Measurements from ENCODE around the gene NCOA3.

Gene NCOA3

DNA sequence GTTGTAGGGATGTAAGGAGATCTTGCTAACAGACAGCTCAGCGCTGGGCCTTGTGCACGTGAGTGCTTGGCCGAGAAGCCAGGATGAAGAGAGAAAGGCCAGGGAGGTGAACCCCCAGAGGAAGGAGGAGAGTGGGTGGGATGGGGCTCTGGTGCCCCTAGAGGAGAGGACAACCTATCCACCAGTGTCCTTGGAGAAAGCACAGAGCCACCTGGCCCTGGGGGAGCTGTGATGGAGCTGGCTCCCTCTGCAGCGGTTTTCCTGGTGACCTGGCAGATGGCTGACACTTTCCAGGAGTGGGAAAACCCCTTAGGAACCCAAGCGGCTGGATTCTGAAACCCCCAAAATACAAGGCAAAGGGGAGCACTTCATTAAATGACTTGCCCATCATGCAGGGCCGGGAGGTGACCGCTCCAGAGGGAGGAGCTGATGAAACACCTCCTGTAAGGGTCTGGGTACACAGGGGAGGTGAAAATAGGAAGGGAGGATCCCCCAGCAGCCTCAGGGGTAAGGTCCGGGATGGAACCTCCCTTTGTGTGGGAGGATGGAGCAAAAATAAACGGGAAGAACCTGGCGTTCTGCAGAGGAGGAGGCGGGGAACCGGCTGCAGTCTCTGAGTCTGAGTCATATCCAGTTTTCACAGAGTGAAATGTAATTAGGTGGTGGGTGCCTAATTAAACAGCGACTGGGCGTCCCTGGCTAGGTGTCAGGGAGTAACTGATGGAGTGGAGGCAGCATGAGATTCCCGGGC, 203.2 kb downstream of the NCOA3 start:
- Histone ChIP-seq H3F3A (ENCODE audit: control insufficient read depth, insufficient read depth) (no peaks in the 10 kb centered on the region), H3K27me3 (ENCODE audit: control insufficient read depth, low read length) (peaks cover 10% of the 10 kb centered on the region), H3K9me3 (ENCODE audit: control insufficient read depth, insufficient read depth, low read length) (no peaks in the 10 kb centered on the region), H3K27ac (ENCODE audit: low read depth, low read length) (no peak overlapping the region), H3K4me2 (ENCODE audit: low read length) (no peak overlapping the region), H3K36me3 (ENCODE audit: control insufficient read depth, low read length) (no peaks in the 10 kb centered on the region), H3K4me3 (ENCODE audit: low read length) (no peak overlapping the region), H3K4me1 (ENCODE audit: control insufficient read depth, low read length) (no peaks in the 10 kb centered on the region), H3K79me2 (ENCODE audit: control insufficient read depth, low read length) (no peaks in the 10 kb centered on the region), H4K20me1 (ENCODE audit: control insufficient read depth, insufficient read depth, low read depth, low read length) (no peaks in the 10 kb centered on the region; the same call in 1 of the 2 replicates), H3K9me2 (replicated peaks; ENCODE audit: control insufficient read depth, low read length) (no peaks in the 10 kb centered on the region)
- no peak for TF ChIP-seq EZH2phosphoT487 (IDR thresholded peaks at IDR 0.05; ENCODE audit: borderline replicate concordance, low read length)
- TF ChIP-seq, protein P1, sequence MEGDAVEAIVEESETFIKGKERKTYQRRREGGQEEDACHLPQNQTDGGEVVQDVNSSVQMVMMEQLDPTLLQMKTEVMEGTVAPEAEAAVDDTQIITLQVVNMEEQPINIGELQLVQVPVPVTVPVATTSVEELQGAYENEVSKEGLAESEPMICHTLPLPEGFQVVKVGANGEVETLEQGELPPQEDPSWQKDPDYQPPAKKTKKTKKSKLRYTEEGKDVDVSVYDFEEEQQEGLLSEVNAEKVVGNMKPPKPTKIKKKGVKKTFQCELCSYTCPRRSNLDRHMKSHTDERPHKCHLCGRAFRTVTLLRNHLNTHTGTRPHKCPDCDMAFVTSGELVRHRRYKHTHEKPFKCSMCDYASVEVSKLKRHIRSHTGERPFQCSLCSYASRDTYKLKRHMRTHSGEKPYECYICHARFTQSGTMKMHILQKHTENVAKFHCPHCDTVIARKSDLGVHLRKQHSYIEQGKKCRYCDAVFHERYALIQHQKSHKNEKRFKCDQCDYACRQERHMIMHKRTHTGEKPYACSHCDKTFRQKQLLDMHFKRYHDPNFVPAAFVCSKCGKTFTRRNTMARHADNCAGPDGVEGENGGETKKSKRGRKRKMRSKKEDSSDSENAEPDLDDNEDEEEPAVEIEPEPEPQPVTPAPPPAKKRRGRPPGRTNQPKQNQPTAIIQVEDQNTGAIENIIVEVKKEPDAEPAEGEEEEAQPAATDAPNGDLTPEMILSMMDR (IDR thresholded peaks at IDR 0.05; ENCODE audit: low read depth, low read length, poor library complexity, severe bottlenecking) = no peak

DNA sequence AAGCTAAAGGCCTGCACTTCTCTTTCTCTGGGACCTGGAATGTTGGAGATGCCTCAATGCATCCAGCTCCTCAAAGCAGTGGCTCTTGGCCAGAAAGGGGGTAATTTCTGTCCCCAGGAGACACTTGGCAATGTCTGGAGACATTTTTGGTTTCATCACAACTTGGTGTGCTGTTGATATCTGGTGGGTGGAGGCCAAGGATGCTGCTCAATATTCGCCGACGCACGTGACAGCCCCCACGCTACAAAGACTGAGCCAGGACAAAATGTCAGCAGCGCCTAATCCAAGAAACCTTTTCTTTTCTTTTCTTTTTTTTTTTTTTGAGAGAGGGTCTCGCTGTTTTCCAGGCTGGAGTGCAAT, 203.8 kb downstream of the NCOA3 start:
- H4K20me1 ChIP-seq (ENCODE audit: control insufficient read depth, insufficient read depth, low read depth, low read length) = no peaks in the 10 kb centered on the region; the same call in 1 of the 2 replicates
- no peak overlapping the region for H3K4me2 ChIP-seq (ENCODE audit: low read length)
- H3F3A ChIP-seq (ENCODE audit: control insufficient read depth, insufficient read depth) = no peaks in the 10 kb centered on the region
- H3K36me3 ChIP-seq (ENCODE audit: control insufficient read depth, low read length) = no peaks in the 10 kb centered on the region
- H3K4me3 ChIP-seq (ENCODE audit: low read length) = no peak overlapping the region
- no peak overlapping the region for H3K27ac ChIP-seq (ENCODE audit: low read depth, low read length)
- H3K79me2 ChIP-seq (ENCODE audit: control insufficient read depth, low read length) = no peaks in the 10 kb centered on the region
- no peaks in the 10 kb centered on the region for H3K9me2 ChIP-seq (replicated peaks; ENCODE audit: control insufficient read depth, low read length)
- no peaks in the 10 kb centered on the region for H3K4me1 ChIP-seq (ENCODE audit: control insufficient read depth, low read length)
- TF ChIP-seq, protein P1 (IDR thresholded peaks at IDR 0.05; ENCODE audit: low read depth, low read length, poor library complexity, severe bottlenecking) = no peak
- no peak for TF ChIP-seq EZH2phosphoT487 (IDR thresholded peaks at IDR 0.05; ENCODE audit: borderline replicate concordance, low read length)
- H3K27me3 ChIP-seq (ENCODE audit: control insufficient read depth, low read length) = peaks cover 10% of the 10 kb centered on the region
- no peaks in the 10 kb centered on the region for H3K9me3 ChIP-seq (ENCODE audit: control insufficient read depth, insufficient read depth, low read length)

DNA sequence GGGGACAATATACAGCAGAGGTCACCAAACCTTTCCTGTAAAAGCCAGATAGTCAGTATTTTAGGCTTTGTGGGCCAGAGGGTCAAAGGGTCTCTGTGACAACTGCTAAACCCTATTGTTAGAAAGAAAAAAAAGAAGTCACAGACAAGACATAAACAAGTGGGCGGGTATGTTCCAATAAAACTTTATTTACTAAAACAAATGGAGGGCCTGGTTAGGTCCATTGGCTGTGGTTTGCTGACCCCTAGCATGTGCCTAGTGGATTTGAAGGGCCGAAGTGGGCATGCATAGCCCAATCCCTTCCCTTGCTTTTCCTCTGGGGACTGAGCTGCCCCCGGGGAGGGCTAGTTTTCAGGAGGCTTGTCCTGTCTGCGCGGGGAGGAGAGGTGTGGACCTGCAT, 204.7 kb downstream of the NCOA3 start:
- no peaks in the 10 kb centered on the region; the same call in 1 of the 2 replicates for H4K20me1 ChIP-seq (ENCODE audit: control insufficient read depth, insufficient read depth, low read depth, low read length)
- no peaks in the 10 kb centered on the region for H3K4me1 ChIP-seq (ENCODE audit: control insufficient read depth, low read length)
- no peaks in the 10 kb centered on the region for H3K9me3 ChIP-seq (ENCODE audit: control insufficient read depth, insufficient read depth, low read length)
- no peaks in the 10 kb centered on the region for H3K36me3 ChIP-seq (ENCODE audit: control insufficient read depth, low read length)
- H3K79me2 ChIP-seq (ENCODE audit: control insufficient read depth, low read length) = no peaks in the 10 kb centered on the region
- no peaks in the 10 kb centered on the region for H3F3A ChIP-seq (ENCODE audit: control insufficient read depth, insufficient read depth)
- no peak overlapping the region for H3K4me2 ChIP-seq (ENCODE audit: low read length)
- H3K27me3 ChIP-seq (ENCODE audit: control insufficient read depth, low read length) = peaks cover 10% of the 10 kb centered on the region
- no peaks in the 10 kb centered on the region for H3K9me2 ChIP-seq (replicated peaks; ENCODE audit: control insufficient read depth, low read length)
- no peak for TF ChIP-seq EZH2phosphoT487 (IDR thresholded peaks at IDR 0.05; ENCODE audit: borderline replicate concordance, low read length)
- TF ChIP-seq, protein P1 (IDR thresholded peaks at IDR 0.05; ENCODE audit: low read depth, low read length, poor library complexity, severe bottlenecking) = no peak
- no peak overlapping the region for H3K27ac ChIP-seq (ENCODE audit: low read depth, low read length)
- H3K4me3 ChIP-seq (ENCODE audit: low read length) = no peak overlapping the region
